Measurements from ENCODE around the gene NEUROD2.

Gene NEUROD2

DNA sequence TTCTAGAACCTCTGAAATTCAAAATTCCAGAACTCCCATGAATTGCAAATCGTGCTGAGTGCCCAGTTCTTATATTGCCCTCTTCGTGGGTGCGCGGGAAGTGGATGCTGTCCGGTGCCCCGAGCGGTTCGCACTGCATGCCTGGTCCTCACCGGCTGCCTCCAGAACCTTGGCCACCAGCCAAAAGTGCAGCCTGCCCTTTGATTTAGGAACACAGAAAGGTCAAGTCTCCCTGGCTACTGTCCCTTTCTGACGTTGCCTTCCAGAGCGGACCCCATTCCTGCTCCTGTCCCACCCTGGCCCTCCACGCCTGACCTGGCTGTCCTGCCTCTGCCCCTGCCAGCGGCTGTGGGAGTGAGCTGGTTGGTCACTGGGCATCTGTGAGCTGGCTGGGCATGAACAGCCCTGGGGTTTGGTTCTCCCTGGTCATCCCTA is 9.7 kb downstream of the NEUROD2 start:
- ChIA-PET CTCF (interaction anchor here (0.9 to 1.9 kb wide), 6 partner anchors 12 to 133 kb away, joined by 3 to 8 read pairs (median 4); no protein-coding TSS in a partner anchor), POLR2A (interaction anchor here (0.6 kb wide), 1 partner anchor 9 kb away, joined by 6 read pairs; no protein-coding TSS in a partner anchor)
- Histone ChIP-seq H3K4me3 (ENCODE audit: low read depth, low read length) (no peak overlapping the region), H3K36me3 (ENCODE audit: control insufficient read depth in 2 of 2, insufficient read depth in 1 of 2, low read length in 2 of 2) (no peaks in the 10 kb centered on the region), H3K4me1 (ENCODE audit: control insufficient read depth, insufficient read depth, low read length) (peaks cover 4% of the 10 kb centered on the region; the same call in 1 of the 2 replicates), H3K27ac (ENCODE audit: extremely low read depth, low read depth, low read length) (no peak overlapping the region), H3K9me3 (ENCODE audit: control insufficient read depth, insufficient read depth, low read depth, low read length) (no peaks in the 10 kb centered on the region)
- peak; percentile 46; the same call in 1 of the 2 replicates for TF ChIP-seq ZNF600 (tag by site-specific recombination; IDR thresholded peaks at IDR 0.05)
- TF ChIP-seq, protein P1, sequence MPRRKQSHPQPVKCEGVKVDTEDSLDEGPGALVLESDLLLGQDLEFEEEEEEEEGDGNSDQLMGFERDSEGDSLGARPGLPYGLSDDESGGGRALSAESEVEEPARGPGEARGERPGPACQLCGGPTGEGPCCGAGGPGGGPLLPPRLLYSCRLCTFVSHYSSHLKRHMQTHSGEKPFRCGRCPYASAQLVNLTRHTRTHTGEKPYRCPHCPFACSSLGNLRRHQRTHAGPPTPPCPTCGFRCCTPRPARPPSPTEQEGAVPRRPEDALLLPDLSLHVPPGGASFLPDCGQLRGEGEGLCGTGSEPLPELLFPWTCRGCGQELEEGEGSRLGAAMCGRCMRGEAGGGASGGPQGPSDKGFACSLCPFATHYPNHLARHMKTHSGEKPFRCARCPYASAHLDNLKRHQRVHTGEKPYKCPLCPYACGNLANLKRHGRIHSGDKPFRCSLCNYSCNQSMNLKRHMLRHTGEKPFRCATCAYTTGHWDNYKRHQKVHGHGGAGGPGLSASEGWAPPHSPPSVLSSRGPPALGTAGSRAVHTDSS (tag by site-specific recombination; IDR thresholded peaks at IDR 0.05) = no peak

DNA sequence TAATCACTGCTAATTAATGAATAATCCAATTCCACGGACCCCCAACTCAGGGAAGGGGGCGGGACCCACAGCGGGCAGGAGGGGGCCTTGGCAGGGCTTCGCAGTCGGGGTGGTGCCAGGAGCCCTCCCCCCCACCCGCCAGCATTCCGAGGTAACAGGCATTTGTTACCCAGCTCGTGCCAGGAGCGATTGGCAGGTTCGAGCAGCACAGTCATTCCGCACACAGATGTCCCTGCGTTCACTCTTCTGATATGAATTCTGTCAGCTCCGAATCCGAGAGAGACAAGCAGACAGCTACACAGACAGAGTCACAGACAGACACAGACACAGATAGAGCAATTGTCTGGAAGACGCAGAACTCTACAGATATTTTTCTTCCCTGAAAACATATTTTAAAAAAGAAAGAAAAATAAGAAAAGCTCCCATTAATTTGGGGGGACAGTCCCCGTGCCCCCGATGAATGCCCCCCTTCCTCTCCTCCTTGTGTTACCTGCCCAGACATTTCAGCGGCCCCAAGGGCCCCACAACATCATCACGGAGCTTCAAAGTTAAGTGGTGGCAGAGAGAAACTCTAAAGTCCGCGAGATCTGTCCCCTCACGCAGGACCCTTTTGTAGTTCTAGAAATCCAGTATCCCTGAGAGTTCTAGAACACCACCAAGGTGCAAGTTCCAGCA is 10.2 kb downstream of the NEUROD2 start:
- Histone ChIP-seq H3K27ac (ENCODE audit: extremely low read depth, low read depth, low read length) (no peak overlapping the region), H3K4me3 (ENCODE audit: low read depth, low read length) (no peak overlapping the region), H3K36me3 (ENCODE audit: control insufficient read depth in 2 of 2, insufficient read depth in 1 of 2, low read length in 2 of 2) (no peaks in the 10 kb centered on the region), H3K9me3 (ENCODE audit: control insufficient read depth, insufficient read depth, low read depth, low read length) (no peaks in the 10 kb centered on the region), H3K4me1 (ENCODE audit: control insufficient read depth, insufficient read depth, low read length) (peaks cover 4% of the 10 kb centered on the region; the same call in 1 of the 2 replicates)
- ChIA-PET POLR2A (interaction anchor here (0.6 kb wide), 1 partner anchor 10 kb away, joined by 6 read pairs; no protein-coding TSS in a partner anchor), CTCF (interaction anchor here (0.9 to 1.9 kb wide), 3 partner anchors 11 to 50 kb away, joined by 3 to 8 read pairs (median 3); no protein-coding TSS in a partner anchor)
- TF ChIP-seq ZNF148 (tag by site-specific recombination; IDR thresholded peaks at IDR 0.05; ENCODE audit: borderline replicate concordance) = no peak
- no peak for TF ChIP-seq ZBTB6 (tag by site-specific recombination; IDR thresholded peaks at IDR 0.05)
- no peak for TF ChIP-seq ZNF248 (tag by site-specific recombination; IDR thresholded peaks at IDR 0.05)
- TF ChIP-seq ZNF626 (tag by site-specific recombination; IDR thresholded peaks at IDR 0.05) = no peak
- no peak for TF ChIP-seq ZNF221 (tag by site-specific recombination; IDR thresholded peaks at IDR 0.05; ENCODE audit: borderline replicate concordance)
- no peak for TF ChIP-seq SP7 (tag by site-specific recombination; IDR thresholded peaks at IDR 0.05)
- no peak for TF ChIP-seq WT1 (tag by site-specific recombination; IDR thresholded peaks at IDR 0.05)
- no peak for TF ChIP-seq ZNF530 (tag by site-specific recombination; IDR thresholded peaks at IDR 0.05; ENCODE audit: low read depth)
- no peak for TF ChIP-seq ZNF133 (tag by site-specific recombination; IDR thresholded peaks at IDR 0.05)
- TF ChIP-seq ZNF280D (tag by site-specific recombination; IDR thresholded peaks at IDR 0.05) = no peak
- TF ChIP-seq, protein P2, sequence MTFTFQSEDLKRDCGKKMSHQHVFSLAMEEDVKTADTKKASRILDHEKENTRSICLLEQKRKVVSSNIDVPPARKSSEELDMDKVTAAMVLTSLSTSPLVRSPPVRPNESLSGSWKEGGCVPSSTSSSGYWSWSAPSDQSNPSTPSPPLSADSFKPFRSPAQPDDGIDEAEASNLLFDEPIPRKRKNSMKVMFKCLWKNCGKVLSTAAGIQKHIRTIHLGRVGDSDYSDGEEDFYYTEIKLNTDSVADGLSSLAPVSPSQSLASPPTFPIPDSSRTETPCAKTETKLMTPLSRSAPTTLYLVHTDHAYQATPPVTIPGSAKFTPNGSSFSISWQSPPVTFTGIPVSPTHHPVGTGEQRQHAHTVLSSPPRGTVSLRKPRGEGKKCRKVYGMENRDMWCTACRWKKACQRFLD (tag by site-specific recombination; IDR thresholded peaks at IDR 0.05) = no peak
- TF ChIP-seq RBAK (tag by site-specific recombination; IDR thresholded peaks at IDR 0.05) = no peak
- TF ChIP-seq, protein P3, sequence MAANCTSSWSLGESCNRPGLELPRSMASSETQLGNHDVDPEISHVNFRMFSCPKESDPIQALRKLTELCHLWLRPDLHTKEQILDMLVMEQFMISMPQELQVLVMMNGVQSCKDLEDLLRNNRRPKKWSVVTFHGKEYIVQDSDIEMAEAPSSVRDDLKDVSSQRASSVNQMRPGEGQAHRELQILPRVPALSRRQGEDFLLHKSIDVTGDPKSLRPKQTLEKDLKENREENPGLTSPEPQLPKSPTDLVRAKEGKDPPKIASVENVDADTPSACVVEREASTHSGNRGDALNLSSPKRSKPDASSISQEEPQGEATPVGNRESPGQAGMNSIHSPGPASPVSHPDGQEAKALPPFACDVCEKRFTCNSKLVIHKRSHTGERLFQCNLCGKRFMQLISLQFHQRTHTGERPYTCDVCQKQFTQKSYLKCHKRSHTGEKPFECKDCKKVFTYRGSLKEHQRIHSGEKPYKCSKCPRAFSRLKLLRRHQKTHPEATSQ (tag by site-specific recombination; IDR thresholded peaks at IDR 0.05) = no peak
- TF ChIP-seq, protein P4, sequence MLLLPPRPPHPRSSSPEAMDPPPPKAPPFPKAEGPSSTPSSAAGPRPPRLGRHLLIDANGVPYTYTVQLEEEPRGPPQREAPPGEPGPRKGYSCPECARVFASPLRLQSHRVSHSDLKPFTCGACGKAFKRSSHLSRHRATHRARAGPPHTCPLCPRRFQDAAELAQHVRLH (tag by site-specific recombination; IDR thresholded peaks at IDR 0.05) = no peak
- TF ChIP-seq ZNF501 (tag by site-specific recombination; IDR thresholded peaks at IDR 0.05) = no peak
- no peak for TF ChIP-seq ZNF211 (tag by site-specific recombination; IDR thresholded peaks at IDR 0.05; ENCODE audit: low read depth)

Data from HEK293 (cell line).